Stimulated activated naive CD8-positive, alpha-beta T cell treated with anti-CD3 and anti-CD28 coated beads, Interleukin-15, Interleukin-2, amounts not matched to agents 100 ng/mL and 50 ng/mL, for 24 hours (primary cell): ENCODE measurements around the gene BPIFB2.
A peak's percentile ranks its signal among the peaks of the same experiment; 100 is the strongest.

ENCODE experiments used
- H3K27ac Mint-ChIP-seq: one replicate; pipeline ENCODE4 v1.8.0; 2021; ENCODE audit warnings: mild to moderate bottlenecking, mixed read lengths
- H3K27me3 Mint-ChIP-seq: one replicate; pipeline ENCODE4 v1.8.0; 2021; ENCODE audit warnings: mixed read lengths
- H3K36me3 Mint-ChIP-seq: one replicate; pipeline ENCODE4 v1.8.0; 2021; ENCODE audit warnings: low read depth, mixed read lengths
- H3K4me1 Mint-ChIP-seq: one replicate; pipeline ENCODE4 v1.8.0; 2021; ENCODE audit warnings: low read depth, mixed read lengths
- H3K4me3 Mint-ChIP-seq: one replicate; pipeline ENCODE4 v1.8.0; 2021; ENCODE audit warnings: mild to moderate bottlenecking, mixed read lengths
- H3K9me3 Mint-ChIP-seq: one replicate; pipeline ENCODE4 v1.8.0; 2021; ENCODE audit warnings: mixed read lengths

Gene BPIFB2

GRCh38 chr20:32977281-32978008 is 30.1 kb upstream of the BPIFB2 start:
- Mint-ChIP-seq H3K9me3 (peaks cover 6% of the 10 kb centered on the region), H3K27me3 (no peaks in the 10 kb centered on the region), H3K4me3 (no peak overlapping the region), H3K36me3 (no peaks in the 10 kb centered on the region), H3K27ac (no peak overlapping the region), H3K4me1 (peaks cover 8% of the 10 kb centered on the region)

DNA sequence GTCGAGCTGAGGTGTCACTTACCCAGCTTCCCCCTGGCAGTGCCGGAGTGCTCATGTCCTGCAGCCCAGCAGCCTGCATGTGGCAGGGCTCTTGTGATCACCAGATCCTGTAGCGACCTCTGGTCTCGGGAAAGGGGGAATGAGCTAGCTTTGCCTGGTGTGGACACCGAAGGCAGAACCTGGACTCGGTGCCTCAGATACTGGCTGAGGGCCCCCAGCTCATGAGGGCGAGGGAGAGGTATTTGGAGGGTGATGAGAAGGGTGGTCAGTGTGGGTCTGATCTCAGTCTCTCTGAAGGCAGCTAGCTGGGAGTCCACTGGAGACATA is 29.5 kb upstream of the BPIFB2 start:
- Mint-ChIP-seq H3K36me3 (no peaks in the 10 kb centered on the region), H3K27me3 (no peaks in the 10 kb centered on the region), H3K4me3 (no peak overlapping the region), H3K4me1 (peaks cover 11% of the 10 kb centered on the region), H3K9me3 (peaks cover 6% of the 10 kb centered on the region), H3K27ac (no peak overlapping the region)

DNA sequence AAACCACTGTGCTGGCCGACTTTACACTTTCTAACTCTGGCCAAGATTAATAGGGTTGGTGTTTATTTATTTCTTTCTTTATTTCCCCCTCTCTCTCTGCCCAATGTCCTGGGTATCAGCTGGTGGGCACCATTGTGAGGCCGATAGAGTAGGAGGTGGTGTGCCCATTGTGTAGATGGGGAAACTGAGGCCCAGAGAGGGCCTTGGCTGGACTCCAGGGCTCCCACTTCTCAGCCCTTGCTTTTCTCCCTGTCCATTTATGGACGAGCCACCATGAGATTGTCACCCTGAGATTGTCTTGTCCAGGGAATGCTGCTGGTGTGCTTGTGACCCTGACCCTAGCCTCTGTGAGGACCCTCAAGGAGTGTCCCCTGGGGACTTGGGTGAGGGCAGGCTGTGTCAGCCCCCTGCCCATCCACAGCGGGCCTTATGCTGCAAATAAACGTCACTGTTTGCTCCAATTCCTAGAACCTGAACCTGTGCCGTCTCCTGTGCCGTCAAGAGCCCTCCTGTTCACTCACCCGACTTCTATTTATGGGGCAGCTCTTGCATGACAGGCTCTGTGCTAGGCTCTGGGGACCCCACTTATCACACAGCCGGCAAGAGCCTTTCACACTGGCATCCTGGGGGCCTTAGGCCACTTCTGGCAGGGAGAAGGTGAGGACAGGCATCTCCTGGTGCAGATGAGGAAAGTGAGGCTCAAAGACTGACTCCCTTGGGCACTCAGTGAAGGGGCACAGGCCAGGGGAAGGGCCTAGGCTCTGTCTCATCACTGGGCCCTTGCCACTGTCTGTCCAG is 28.1 kb upstream of the BPIFB2 start:
- H3K4me1 Mint-ChIP-seq = peaks cover 11% of the 10 kb centered on the region
- H3K9me3 Mint-ChIP-seq = peaks cover 6% of the 10 kb centered on the region
- H3K4me3 Mint-ChIP-seq = no peak overlapping the region
- no peak overlapping the region for H3K27ac Mint-ChIP-seq
- H3K36me3 Mint-ChIP-seq = no peaks in the 10 kb centered on the region
- H3K27me3 Mint-ChIP-seq = no peaks in the 10 kb centered on the region

DNA sequence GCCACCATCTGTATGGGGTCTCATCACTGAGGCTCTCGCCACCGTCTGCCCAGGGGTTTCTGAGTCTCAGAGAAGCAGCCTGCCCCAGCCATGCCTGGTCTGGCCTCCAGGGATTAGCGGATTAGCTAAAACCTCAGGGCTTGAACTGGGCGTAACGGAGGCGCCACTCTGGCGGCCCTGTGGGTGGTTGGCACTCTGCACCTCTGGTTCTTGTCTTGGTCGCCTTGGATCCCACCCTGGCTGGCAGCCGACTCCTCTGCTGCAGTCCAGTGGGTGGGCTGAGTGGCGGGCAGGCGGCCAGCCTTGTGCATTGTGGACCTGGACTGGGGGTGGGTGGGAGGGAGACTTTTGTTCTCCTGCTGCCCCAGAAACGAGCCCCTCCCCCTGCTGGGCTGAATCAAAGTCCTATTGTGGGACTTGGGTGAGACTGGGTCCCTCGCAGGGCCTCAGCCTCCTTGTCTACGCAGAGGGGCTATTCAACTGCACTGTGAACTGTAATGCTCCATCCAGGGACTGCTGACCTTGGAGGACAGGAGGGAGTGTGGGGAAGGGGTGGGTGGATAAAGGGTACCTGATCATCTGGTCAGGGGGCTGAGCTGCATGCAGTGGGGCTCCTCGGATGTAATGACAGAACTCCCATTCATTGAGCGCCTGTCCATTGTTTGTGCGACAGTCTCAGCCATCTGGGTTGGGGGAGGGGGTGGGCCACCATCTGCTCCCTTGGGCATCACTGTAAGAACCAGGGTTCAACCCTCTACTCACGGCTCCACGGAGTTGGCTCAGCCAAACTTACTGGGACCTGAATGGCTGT is 27.2 kb upstream of the BPIFB2 start:
- H3K4me3 Mint-ChIP-seq = no peak overlapping the region
- H3K27me3 Mint-ChIP-seq = no peaks in the 10 kb centered on the region
- peaks cover 6% of the 10 kb centered on the region for H3K9me3 Mint-ChIP-seq
- H3K27ac Mint-ChIP-seq = no peak overlapping the region
- peaks cover 11% of the 10 kb centered on the region for H3K4me1 Mint-ChIP-seq
- H3K36me3 Mint-ChIP-seq = no peaks in the 10 kb centered on the region

- Mint-ChIP-seq H3K36me3 (no peaks in the 10 kb centered on the region), H3K27ac (no peak overlapping the region), H3K9me3 (peaks cover 6% of the 10 kb centered on the region), H3K4me1 (peaks cover 11% of the 10 kb centered on the region), H3K4me3 (no peak overlapping the region), H3K27me3 (no peaks in the 10 kb centered on the region)
These were observed 26.5 kb upstream of the BPIFB2 start for GRCh38 chr20:32980990-32981389.

GRCh38 chr20:32982617-32983458 is 24.7 kb upstream of the BPIFB2 start:
- no peaks in the 10 kb centered on the region for H3K36me3 Mint-ChIP-seq
- H3K4me1 Mint-ChIP-seq = peaks cover 4% of the 10 kb centered on the region
- no peaks in the 10 kb centered on the region for H3K9me3 Mint-ChIP-seq
- no peak overlapping the region for H3K27ac Mint-ChIP-seq
- no peaks in the 10 kb centered on the region for H3K27me3 Mint-ChIP-seq
- no peak overlapping the region for H3K4me3 Mint-ChIP-seq

DNA sequence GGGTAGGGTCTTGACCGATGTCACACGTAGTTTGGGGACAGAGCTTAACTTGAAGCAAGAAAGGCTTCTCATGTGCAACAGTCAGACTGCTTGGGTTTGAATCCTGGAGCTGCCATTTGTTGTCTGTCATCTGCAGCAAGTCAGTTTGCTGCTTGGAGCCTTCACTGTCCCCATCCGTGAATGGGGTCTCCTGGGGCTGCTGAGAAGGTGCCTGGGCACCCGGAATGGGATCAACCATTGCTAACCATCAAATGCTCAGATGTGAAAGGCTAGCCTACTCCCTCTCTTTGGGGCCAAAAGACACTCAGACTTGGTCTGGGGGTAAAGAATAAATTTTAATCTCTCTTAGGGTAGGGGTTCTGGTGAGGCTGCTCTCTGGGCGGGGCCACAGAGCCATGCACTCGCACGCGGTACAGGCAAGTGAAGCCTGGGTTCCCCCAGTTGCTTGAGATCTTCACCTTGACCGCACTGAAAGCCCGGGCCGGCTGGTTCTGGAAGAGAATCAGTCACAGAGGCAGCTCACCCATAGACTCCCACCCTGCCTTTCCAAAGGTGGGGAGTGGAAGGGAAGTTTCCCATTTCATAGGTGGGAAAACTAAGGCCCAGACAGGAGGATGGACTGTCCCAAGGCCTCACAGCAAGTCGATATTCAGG is 23.9 kb upstream of the BPIFB2 start:
- Mint-ChIP-seq H3K36me3 (no peaks in the 10 kb centered on the region), H3K4me1 (peaks cover 4% of the 10 kb centered on the region), H3K9me3 (no peaks in the 10 kb centered on the region), H3K27ac (no peak overlapping the region), H3K27me3 (no peaks in the 10 kb centered on the region), H3K4me3 (no peak overlapping the region)

DNA sequence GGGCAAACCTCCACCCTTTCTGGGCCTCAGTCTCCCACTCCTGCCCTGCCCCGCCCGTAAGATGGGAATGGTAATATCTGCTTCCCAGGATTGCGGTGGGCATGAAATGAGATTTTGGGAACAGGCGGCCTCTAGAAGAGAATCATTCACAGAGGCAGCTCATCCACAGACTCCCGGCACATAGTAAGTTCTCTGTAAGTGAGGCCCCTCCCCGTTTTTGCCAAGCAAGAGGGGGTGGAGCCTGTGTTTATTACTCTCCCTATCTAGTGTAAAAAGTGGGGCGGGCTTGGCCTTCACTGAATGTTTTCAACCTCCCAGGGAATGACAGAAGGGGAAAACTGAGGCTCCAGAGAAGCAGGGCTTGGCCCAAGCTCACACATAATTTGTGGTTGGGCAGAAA is 23.3 kb upstream of the BPIFB2 start:
- H3K27me3 Mint-ChIP-seq = no peaks in the 10 kb centered on the region
- no peak overlapping the region for H3K4me3 Mint-ChIP-seq
- peaks cover 4% of the 10 kb centered on the region for H3K4me1 Mint-ChIP-seq
- no peaks in the 10 kb centered on the region for H3K36me3 Mint-ChIP-seq
- H3K27ac Mint-ChIP-seq = no peak overlapping the region
- no peaks in the 10 kb centered on the region for H3K9me3 Mint-ChIP-seq

DNA sequence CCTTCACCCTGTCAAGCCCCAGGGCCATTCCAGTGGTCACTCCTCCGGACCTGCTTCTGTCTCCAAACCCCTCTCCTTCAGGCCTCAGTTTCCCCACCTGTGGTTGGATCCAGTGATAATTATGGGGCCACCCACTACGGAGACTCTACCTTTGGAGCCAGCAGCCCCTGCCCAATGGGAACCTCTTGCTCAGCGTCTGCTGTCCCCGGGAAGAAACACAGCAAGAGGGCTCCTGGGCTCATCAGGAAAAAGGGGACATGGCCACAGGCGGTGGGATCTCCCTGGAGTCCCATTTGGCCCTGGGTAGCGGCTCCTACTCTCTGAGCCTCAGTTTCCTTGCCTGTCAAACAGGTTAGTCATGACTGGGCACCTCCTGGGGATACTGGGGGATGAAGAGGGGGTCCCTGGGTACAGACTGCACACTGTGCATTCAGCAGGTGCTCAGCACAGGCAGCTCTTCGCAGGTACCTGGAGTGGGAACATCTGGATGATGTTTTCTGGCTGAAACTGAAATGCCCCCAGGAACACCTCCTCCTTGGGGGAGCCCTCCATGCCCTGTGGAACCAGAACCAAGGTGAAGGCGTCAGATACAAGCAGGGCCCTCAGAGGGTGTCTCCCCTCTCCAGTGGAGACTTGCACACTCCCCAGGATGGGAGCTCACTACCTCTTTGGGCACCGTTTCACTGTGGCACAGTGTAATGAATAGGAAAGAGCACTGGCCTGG is 22.7 kb upstream of the BPIFB2 start:
- H3K27ac Mint-ChIP-seq = no peak overlapping the region
- no peak overlapping the region for H3K4me3 Mint-ChIP-seq
- H3K4me1 Mint-ChIP-seq = peaks cover 4% of the 10 kb centered on the region
- no peaks in the 10 kb centered on the region for H3K9me3 Mint-ChIP-seq
- no peaks in the 10 kb centered on the region for H3K27me3 Mint-ChIP-seq
- H3K36me3 Mint-ChIP-seq = no peaks in the 10 kb centered on the region

DNA sequence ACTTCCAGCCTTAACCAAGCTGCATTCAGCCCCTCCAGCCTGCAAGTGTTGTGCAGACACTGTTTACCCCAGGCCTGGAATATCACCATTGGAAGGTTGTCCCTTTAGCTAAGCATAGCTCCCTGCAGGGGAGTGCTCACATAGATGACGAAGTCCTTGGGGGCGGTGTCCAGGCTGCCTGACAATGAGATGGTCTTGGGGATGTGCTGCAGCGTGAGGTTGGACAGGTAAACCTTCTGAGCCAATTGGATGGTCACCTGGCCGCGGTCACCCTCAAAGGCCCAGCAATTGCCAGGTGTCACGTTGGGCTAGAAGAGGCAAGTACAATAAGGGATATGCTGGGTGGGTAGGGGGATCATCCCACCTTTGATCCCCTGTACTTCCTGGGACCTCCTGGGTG is 21.9 kb upstream of the BPIFB2 start:
- Mint-ChIP-seq H3K27me3 (no peaks in the 10 kb centered on the region), H3K27ac (no peak overlapping the region), H3K9me3 (no peaks in the 10 kb centered on the region), H3K4me1 (peaks cover 4% of the 10 kb centered on the region), H3K36me3 (no peaks in the 10 kb centered on the region), H3K4me3 (no peak overlapping the region)

- H3K27ac Mint-ChIP-seq = peak overlapping the region; percentile 45
- H3K4me1 Mint-ChIP-seq = peaks cover 10% of the 10 kb centered on the region
- no peaks in the 10 kb centered on the region for H3K9me3 Mint-ChIP-seq
- H3K36me3 Mint-ChIP-seq = no peaks in the 10 kb centered on the region
- no peak overlapping the region for H3K4me3 Mint-ChIP-seq
- no peaks in the 10 kb centered on the region for H3K27me3 Mint-ChIP-seq
These were observed 21.1 kb upstream of the BPIFB2 start for GRCh38 chr20:32986331-32986966.

DNA sequence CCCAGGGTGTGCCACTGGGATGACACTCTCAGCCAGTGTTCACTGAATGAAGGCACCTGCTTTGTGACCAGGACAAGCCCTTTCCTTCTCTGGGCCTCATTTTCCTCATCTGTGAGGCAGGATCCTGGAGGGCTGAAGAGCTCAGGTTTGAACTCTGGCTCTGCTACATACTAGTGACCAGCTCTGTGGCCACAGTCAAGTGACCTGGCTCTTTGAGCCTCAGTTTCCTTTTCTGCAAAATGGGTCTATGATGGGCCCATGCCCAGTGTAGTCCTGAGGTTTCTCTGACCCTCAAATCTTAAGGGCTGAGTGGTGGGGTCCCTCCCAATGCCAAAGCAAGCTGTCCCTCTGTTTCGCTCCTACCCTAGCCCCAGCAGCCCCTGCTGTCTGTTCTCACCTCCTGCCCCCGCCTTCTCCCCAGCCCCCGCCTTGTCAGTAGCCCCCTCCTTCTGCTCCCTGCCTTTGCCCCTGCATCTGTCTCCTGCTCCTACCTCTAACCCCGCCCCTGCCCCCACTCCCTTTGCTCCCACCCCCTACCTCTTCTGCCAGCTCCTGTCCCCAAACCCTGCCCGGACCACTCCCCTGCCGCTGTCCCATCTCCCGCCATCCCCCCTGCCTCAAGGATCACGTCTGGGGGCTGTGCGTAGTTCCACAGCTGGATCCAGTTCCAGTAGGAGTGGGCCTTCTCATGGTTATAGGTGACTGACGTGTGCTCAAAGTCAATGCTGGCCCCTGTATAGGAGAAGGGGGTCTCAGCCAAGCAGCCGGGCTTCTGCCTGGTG is 20.3 kb upstream of the BPIFB2 start:
- H3K27ac Mint-ChIP-seq = no peak overlapping the region
- no peak overlapping the region for H3K4me3 Mint-ChIP-seq
- H3K4me1 Mint-ChIP-seq = peaks cover 18% of the 10 kb centered on the region

DNA sequence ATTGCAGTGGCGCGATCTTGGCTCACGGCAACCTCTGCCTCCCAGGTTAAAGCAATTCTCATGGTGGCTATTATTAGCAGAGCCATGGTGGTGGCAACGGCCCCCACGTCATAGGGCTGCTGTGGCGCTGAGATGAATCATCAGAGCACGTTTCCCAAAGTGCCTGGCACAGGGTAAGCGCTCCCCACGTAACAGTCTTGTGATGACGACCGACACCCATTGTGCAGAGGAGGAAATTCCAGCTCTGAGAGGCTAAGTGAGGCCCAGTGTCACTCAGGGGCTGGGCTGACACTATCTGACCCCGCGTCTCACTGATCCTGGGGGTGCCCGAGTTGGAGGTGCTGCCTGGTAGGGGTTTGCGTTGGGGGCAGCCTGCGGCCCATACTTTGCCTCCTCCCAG is 19.5 kb upstream of the BPIFB2 start:
- Mint-ChIP-seq H3K4me3 (no peak overlapping the region), H3K36me3 (no peaks in the 10 kb centered on the region), H3K9me3 (no peaks in the 10 kb centered on the region), H3K4me1 (peaks cover 22% of the 10 kb centered on the region), H3K27ac (no peak overlapping the region), H3K27me3 (no peaks in the 10 kb centered on the region)

More for the DNA sequence above, 20.3 kb upstream of the BPIFB2 start:
- no peaks in the 10 kb centered on the region for H3K27me3 Mint-ChIP-seq
- no peaks in the 10 kb centered on the region for H3K9me3 Mint-ChIP-seq
- H3K36me3 Mint-ChIP-seq = no peaks in the 10 kb centered on the region
